ENCODE measurements around the gene TP73.

Gene TP73

DNA sequence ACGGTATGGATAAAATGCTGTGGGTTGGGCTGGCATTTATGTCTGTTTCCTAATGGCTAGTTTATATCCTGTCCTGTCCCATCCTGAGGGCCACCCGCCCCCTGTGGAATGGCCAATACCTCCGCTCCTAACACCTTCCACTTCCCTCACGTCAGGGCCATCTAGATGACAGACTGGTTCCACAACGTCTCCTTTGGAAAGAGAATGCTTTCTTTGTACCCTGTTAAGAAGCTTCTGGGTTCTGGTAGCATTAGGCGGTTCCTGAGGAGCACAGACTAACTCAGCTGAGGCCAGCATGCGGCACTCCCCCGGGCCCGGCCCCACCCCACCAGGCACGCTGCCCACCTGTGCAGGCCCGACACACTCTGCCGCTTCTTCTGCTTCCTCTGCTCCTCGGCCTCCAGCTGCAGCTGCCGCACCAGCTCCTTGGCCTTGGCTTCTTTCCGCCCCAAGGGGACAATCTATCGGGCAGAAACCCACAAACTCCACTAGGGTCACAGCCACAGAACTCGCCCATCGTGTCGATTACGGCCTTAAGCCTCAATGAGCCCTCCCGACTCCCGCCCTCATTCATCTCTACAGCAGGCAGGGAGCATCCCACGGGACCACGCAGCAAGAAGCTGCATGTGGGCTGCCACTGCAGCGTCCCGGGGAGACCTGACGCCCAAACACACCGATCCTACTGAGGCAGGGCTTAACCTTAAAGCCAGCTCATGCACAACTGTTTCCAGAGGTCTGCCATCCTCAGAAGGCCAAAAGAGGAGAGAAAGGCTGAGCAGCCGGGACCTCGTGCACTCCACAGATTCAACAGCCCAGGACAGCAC, 131.5 kb downstream of the TP73 start:
- DNase-seq (ENCODE audit: low spot score), result no peak

DNA sequence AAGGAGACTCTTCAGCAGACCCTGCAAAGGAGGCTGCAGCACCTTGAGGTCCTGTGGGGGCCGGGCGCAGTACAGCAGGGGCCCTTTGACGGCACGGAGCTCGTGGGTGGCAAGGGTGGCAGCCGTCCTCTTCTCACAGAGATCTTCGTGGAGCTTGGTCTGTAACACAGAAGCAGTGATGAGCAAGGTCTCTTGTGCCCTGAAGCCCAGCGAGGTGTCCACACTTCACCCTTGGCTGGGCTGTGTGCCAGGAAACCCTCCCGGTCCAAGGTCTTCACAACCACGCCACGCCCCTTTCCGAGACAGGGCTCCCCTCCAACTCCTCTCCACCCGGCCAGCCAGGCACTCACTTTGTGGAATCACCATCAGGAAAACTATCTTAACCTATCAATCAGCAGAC, 132.7 kb downstream of the TP73 start:
- DNase-seq (ENCODE audit: low spot score), result no peak

- DNase-seq (ENCODE audit: low spot score), result no peak
Observed at GRCh38 chr1:3785456-3786157, 133.3 kb downstream of the TP73 start.

Measured in CD4-positive, alpha-beta T cell treated with Interleukin-6 at 100 ng/mL for 8 hours (primary cell).